HepG2 (cell line): Measurements from ENCODE around the gene SLC1A5. TPM values are rescaled to one million over a fixed set of nuclear protein-coding genes. Genes with fewer than 3 reads are reported as not detected.

Source experiments
- ARNTL ChIP-seq: sonication (generic); formaldehyde crosslinking; IDR thresholded peaks from 2 replicates; pipeline ENCODE4 v1.4.0; 2020; ENCODE audit warnings: mild to moderate bottlenecking, missing genetic modification reagents
- ELF1 ChIP-seq: sonication (generic); formaldehyde crosslinking; IDR thresholded peaks from 2 replicates; pipeline ENCODE4 v1.4.0; 2020; ENCODE audit warnings: missing genetic modification reagents
- ERF ChIP-seq: IDR thresholded peaks from 2 replicates; pipeline ENCODE4 v1.6.1; 2018; ENCODE audit warnings: missing biosample characterization, missing genetic modification reagents
- GABPA ChIP-seq, 2 experiments: IDR thresholded peaks; 2 replicates each; pipeline ENCODE4 v1.6.1; 2011 to 2016; ENCODE audit warnings: low read depth in 2 of 2, low read length in 1 of 2, missing biosample characterization in 1 of 2, missing genetic modification characterization in 1 of 2
- ISL2 ChIP-seq: sonication (generic); formaldehyde crosslinking; IDR thresholded peaks from 2 replicates; pipeline ENCODE4 v1.5.0; 2020; ENCODE audit warnings: missing genetic modification reagents
- KAT8 ChIP-seq: IDR thresholded peaks from 2 replicates; pipeline ENCODE4 v1.6.1; 2016; ENCODE audit warnings: missing genetic modification reagents, missing compliant biosample characterization
- MED1 ChIP-seq: sonication (generic); formaldehyde crosslinking; IDR thresholded peaks from 2 replicates; pipeline ENCODE4 v1.4.0; 2020; ENCODE audit warnings: missing genetic modification reagents
- MTF1 ChIP-seq: sonication (generic); formaldehyde crosslinking; IDR thresholded peaks from 2 replicates; pipeline ENCODE4 v1.5.0; 2020; ENCODE audit warnings: missing genetic modification reagents
- NFKBIZ ChIP-seq: IDR thresholded peaks from 2 replicates; pipeline ENCODE4 v1.6.1; 2018; ENCODE audit warnings: missing genetic modification reagents, missing compliant biosample characterization
- PPARG ChIP-seq: conservative IDR thresholded peaks from 2 replicates; pipeline ENCODE4 v1.6.1; 2016; ENCODE audit warnings: missing biosample characterization, missing genetic modification reagents
- RNF2 ChIP-seq: fragments of 450-650 bp; conservative IDR thresholded peaks from 2 replicates; pipeline ENCODE4 v1.6.1; 2016; ENCODE audit warnings: low read depth
- SAP130 ChIP-seq: IDR thresholded peaks from 2 replicates; pipeline ENCODE4 v1.6.1; 2016; ENCODE audit warnings: low read depth
- SIN3A ChIP-seq: IDR thresholded peaks from 2 replicates; pipeline ENCODE4 v1.6.1; 2011; ENCODE audit warnings: low read depth, mild to moderate bottlenecking, control low read depth, low read length, borderline replicate concordance
- SIX1 ChIP-seq: sonication (generic); formaldehyde crosslinking; IDR thresholded peaks from 2 replicates; pipeline ENCODE4 v1.4.0; 2020; ENCODE audit warnings: missing genetic modification reagents, borderline replicate concordance
- STAT6 ChIP-seq: sonication (generic); formaldehyde crosslinking; IDR thresholded peaks from 2 replicates; pipeline ENCODE4 v1.4.0; 2020; ENCODE audit warnings: missing genetic modification reagents, mild to moderate bottlenecking, borderline replicate concordance
- YEATS2 ChIP-seq: sonication (generic); formaldehyde crosslinking; IDR thresholded peaks from 2 replicates; pipeline ENCODE4 v1.4.0; 2020; ENCODE audit warnings: missing genetic modification reagents, borderline replicate concordance
- YY1 ChIP-seq: IDR thresholded peaks from 2 replicates; pipeline ENCODE4 v1.6.1; 2011; ENCODE audit warnings: low read length, low read depth, moderate library complexity, mild to moderate bottlenecking; ENCODE audit not compliant: insufficient read depth, insufficient replicate concordance
- ZBTB34 ChIP-seq: sonication (generic); formaldehyde crosslinking; IDR thresholded peaks from 2 replicates; pipeline ENCODE4 v1.8.0; 2022; ENCODE audit warnings: mild to moderate bottlenecking, missing genetic modification reagents
- ZBTB46 ChIP-seq: sonication (generic); formaldehyde crosslinking; IDR thresholded peaks from 2 replicates; pipeline ENCODE4 v1.4.0; 2020; ENCODE audit warnings: mild to moderate bottlenecking, missing genetic modification reagents, borderline replicate concordance
- ZFP37 ChIP-seq: sonication (generic); formaldehyde crosslinking; IDR thresholded peaks from 2 replicates; pipeline ENCODE4 v1.4.0; 2020; ENCODE audit warnings: missing genetic modification reagents, borderline replicate concordance
- ZNF20 ChIP-seq: sonication (generic); formaldehyde crosslinking; IDR thresholded peaks from 2 replicates; pipeline ENCODE4 v1.4.0; 2020; ENCODE audit warnings: mild to moderate bottlenecking, moderate library complexity, missing genetic modification reagents
- ZNF414 ChIP-seq: sonication (generic); formaldehyde crosslinking; IDR thresholded peaks from 2 replicates; pipeline ENCODE4 v1.5.0; 2020; ENCODE audit warnings: missing genetic modification reagents
- ZNF430 ChIP-seq: sonication (generic); formaldehyde crosslinking; IDR thresholded peaks from 2 replicates; pipeline ENCODE4 v1.9.0; 2021; ENCODE audit warnings: mild to moderate bottlenecking, missing genetic modification reagents
- ZNF772 ChIP-seq: sonication (generic); formaldehyde crosslinking; IDR thresholded peaks from 2 replicates; pipeline ENCODE4 v1.5.0; 2020; ENCODE audit warnings: mild to moderate bottlenecking, missing genetic modification reagents
- ZNF878 ChIP-seq: sonication (generic); formaldehyde crosslinking; IDR thresholded peaks from 2 replicates; pipeline ENCODE4 v1.8.1; 2023; ENCODE audit warnings: mild to moderate bottlenecking, missing genetic modification reagents, moderate library complexity
- ZSCAN20 ChIP-seq: sonication (generic); formaldehyde crosslinking; IDR thresholded peaks from 2 replicates; pipeline ENCODE4 v1.4.0; 2020; ENCODE audit warnings: missing genetic modification reagents, mild to moderate bottlenecking, borderline replicate concordance
- polyA plus RNA-seq, 8 experiments: library from polyadenylated mRNA; depleted of rRNA in 3 of 8; stranded (reverse) in 7 of 8; unstranded in 1 of 8; fragments of >200 nt; fragmentation: Illumina TruSeq in 4 of 8; extraction: Trizol in 4 of 8; gene quantifications; 2 replicates each; pipeline versions ENCODE4 v1.2.1 to v1.2.3, GENCODE V29; 2011 to 2016; ENCODE audit warnings: low read depth in 4 of 8, missing spikeins in 1 of 8, mixed read lengths in 1 of 8; ENCODE audit not compliant: insufficient read depth in 1 of 8
- total RNA-seq, 5 experiments: library from RNA; depleted of rRNA; stranded (reverse); fragments of >200 nt; fragmentation: Illumina TruSeq; extraction: Trizol; gene quantifications; 2 replicates each; pipeline ENCODE4 v1.2.3, GENCODE V29; 2016; ENCODE audit warnings: low read depth in 1 of 5

Gene SLC1A5
- total and polyA plus RNA-seq, 2 of the 13 experiments (the other 11 are each of a cell fraction or from before 2014, with no cell fraction given): 120 to 159 TPM

GRCh38 chr19:46761418-46761831 lies 27.0 kb downstream of the SLC1A5 start (continued):
- no peak for TF ChIP-seq ZBTB46 (CRISPR knock-in tag)
- peak; percentile 77 for TF ChIP-seq RNF2
- 0 out of 2 replicates have a peak, but pooled peaks have one; percentile 23 for TF ChIP-seq ISL2 (CRISPR knock-in tag)
- peak; percentile 94 for TF ChIP-seq PPARG (CRISPR knock-in tag)
- TF ChIP-seq STAT6 (CRISPR knock-in tag): no peak
- TF ChIP-seq MED1 (CRISPR knock-in tag): peak; percentile 46; the same call in 1 of the 2 replicates
- TF ChIP-seq ELF1 (CRISPR knock-in tag): peak; percentile 48
- no peak for TF ChIP-seq YY1
- peak; percentile 43; the same call in 1 of the 2 replicates for TF ChIP-seq YEATS2 (CRISPR knock-in tag)
- 0 out of 2 replicates have a peak, but pooled peaks have one; percentile 37 for TF ChIP-seq ZSCAN20 (CRISPR knock-in tag)
- TF ChIP-seq SIX1: peak; percentile 88
- TF ChIP-seq ZNF20: no peak
- TF ChIP-seq NFKBIZ (CRISPR knock-in tag): 0 out of 2 replicates have a peak, but pooled peaks have one; percentile 27
- TF ChIP-seq GABPA (IDR thresholded peaks at IDR 0.05; ENCODE audit: low read depth, low read length): no peak
- TF ChIP-seq GABPA (CRISPR knock-in tag; IDR thresholded peaks at IDR 0.05; ENCODE audit: low read depth): 0 out of 2 replicates have a peak, but pooled peaks have one; percentile 18
- peak; percentile 69 for TF ChIP-seq ARNTL (CRISPR knock-in tag)
- peak; percentile 92 for TF ChIP-seq ERF (CRISPR knock-in tag)
- TF ChIP-seq ZNF414 (CRISPR knock-in tag): 0 out of 2 replicates have a peak, but pooled peaks have one; percentile 33
- no peak for TF ChIP-seq SIN3A
- TF ChIP-seq ZNF878 (CRISPR knock-in tag): peak; percentile 88
- TF ChIP-seq MTF1 (CRISPR knock-in tag): no peak
- TF ChIP-seq KAT8 (CRISPR knock-in tag): peak; percentile 62; the same call in 1 of the 2 replicates
- peak; percentile 92; the same call in 1 of the 2 replicates for TF ChIP-seq ZFP37
- TF ChIP-seq ZNF772: 0 out of 2 replicates have a peak, but pooled peaks have one; percentile 37
- TF ChIP-seq SAP130 (CRISPR knock-in tag): peak; percentile 63
- no peak for TF ChIP-seq ZBTB34 (CRISPR knock-in tag)
- TF ChIP-seq ZNF430 (CRISPR knock-in tag): peak; percentile 60; the same call in 1 of the 2 replicates
